Measurements from ENCODE around the gene OR2Z1.
"Not testable (repeated sequence)": the region's sequence is repeated elsewhere in the genome, so short reads cannot be mapped to it uniquely, and the experiment has no call there.

OR2Z1 gene

GRCh38 chr19:8700956-8701355 is 20.5 kb upstream of the OR2Z1 start:
- DNase-seq (ENCODE audit: low read depth): no peak
- TF ChIP-seq CTCF (IDR thresholded peaks at IDR 0.05; ENCODE audit: insufficient read depth, low read depth, low read length, missing control alignments): no peak
- H3K4me3 ChIP-seq (ENCODE audit: low read length): no peak overlapping the region

- TF ChIP-seq CTCF (IDR thresholded peaks at IDR 0.05; ENCODE audit: insufficient read depth, low read depth, low read length, missing control alignments): no peak
- H3K4me3 ChIP-seq (ENCODE audit: low read length): no peak overlapping the region
- DNase-seq (ENCODE audit: low read depth): peak; percentile 7
Measured at GRCh38 chr19:8702350-8702749, 19.1 kb upstream of the OR2Z1 start.

GRCh38 chr19:8703223-8703622 is 18.2 kb upstream of the OR2Z1 start:
- no peak for TF ChIP-seq CTCF (IDR thresholded peaks at IDR 0.05; ENCODE audit: insufficient read depth, low read depth, low read length, missing control alignments)
- H3K4me3 ChIP-seq (ENCODE audit: low read length): no peak overlapping the region

GRCh38 chr19:8705304-8705703 is 16.1 kb upstream of the OR2Z1 start:
- DNase-seq (ENCODE audit: low read depth): not testable (repeated sequence)

More at GRCh38 chr19:8703223-8703622, 18.2 kb upstream of the OR2Z1 start:
- DNase-seq (ENCODE audit: low read depth): no peak

GRCh38 chr19:8705742-8706141 is 15.7 kb upstream of the OR2Z1 start:
- DNase-seq (ENCODE audit: low read depth): no peak
- no peak for TF ChIP-seq CTCF (IDR thresholded peaks at IDR 0.05; ENCODE audit: insufficient read depth, low read depth, low read length, missing control alignments)
- H3K4me3 ChIP-seq (ENCODE audit: low read length): no peak overlapping the region

More at GRCh38 chr19:8705304-8705703, 16.1 kb upstream of the OR2Z1 start:
- not testable (repeated sequence) for H3K4me3 ChIP-seq (ENCODE audit: low read length)

- DNase-seq (ENCODE audit: low read depth); H3K4me3 ChIP-seq (ENCODE audit: low read length): not testable (repeated sequence)
Measured at GRCh38 chr19:8710337-8710736, 11.1 kb upstream of the OR2Z1 start.

GRCh38 chr19:8722032-8722431 is 598 bp downstream of the OR2Z1 start:
- no peak for DNase-seq (ENCODE audit: low read depth)
- H3K4me3 ChIP-seq (ENCODE audit: low read length): no peak overlapping the region
- no peak for TF ChIP-seq CTCF (IDR thresholded peaks at IDR 0.05; ENCODE audit: insufficient read depth, low read depth, low read length, missing control alignments)

GRCh38 chr19:8724276-8724675 is 2.8 kb downstream of the OR2Z1 start:
- H3K4me3 ChIP-seq (ENCODE audit: low read length): no peak overlapping the region
- TF ChIP-seq CTCF (IDR thresholded peaks at IDR 0.05; ENCODE audit: insufficient read depth, low read depth, low read length, missing control alignments): no peak
- no peak for DNase-seq (ENCODE audit: low read depth)
